ENCODE results near the gene PMEPA1.

PMEPA1 gene

DNA sequence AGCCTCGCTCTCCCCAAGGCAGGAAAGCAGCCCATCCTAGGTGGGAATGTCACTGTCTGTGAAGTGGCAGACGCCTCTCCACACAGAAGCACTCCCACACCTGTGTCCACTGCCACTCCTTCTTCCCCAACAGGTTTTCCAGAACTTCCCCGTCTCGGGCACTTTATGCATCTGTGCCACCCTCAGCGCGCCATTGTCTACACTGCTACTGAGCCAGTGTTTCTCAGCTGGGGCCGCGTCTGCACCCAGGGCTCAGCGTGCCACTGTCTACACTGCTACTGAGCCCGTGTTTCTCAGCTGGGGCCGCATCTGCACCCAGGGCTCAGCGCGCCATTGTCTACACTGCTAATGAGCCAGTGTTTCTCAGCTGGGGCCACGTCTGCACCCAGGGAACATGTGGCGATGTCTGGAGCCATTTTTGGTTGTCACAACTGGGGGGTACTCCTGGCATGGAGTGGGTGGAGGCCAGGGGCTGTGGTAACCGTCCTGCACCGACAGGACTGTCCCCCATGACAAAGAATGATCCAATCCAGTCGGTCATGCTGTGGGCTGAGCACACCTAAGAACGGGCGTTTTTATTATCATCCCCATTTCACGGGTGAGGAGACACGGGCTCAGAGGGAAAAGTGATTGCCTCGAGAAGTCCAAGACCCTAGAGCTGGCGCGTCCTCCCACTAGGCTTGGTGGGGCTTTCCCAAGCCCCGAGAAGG lies 47.9 kb downstream of the PMEPA1 start:
- no peak for DNase-seq (ENCODE audit: low spot score)

GRCh38 chr20:57660922-57661745 lies 48.7 kb downstream of the PMEPA1 start:
- DNase-seq (ENCODE audit: low spot score), result no peak

DNA sequence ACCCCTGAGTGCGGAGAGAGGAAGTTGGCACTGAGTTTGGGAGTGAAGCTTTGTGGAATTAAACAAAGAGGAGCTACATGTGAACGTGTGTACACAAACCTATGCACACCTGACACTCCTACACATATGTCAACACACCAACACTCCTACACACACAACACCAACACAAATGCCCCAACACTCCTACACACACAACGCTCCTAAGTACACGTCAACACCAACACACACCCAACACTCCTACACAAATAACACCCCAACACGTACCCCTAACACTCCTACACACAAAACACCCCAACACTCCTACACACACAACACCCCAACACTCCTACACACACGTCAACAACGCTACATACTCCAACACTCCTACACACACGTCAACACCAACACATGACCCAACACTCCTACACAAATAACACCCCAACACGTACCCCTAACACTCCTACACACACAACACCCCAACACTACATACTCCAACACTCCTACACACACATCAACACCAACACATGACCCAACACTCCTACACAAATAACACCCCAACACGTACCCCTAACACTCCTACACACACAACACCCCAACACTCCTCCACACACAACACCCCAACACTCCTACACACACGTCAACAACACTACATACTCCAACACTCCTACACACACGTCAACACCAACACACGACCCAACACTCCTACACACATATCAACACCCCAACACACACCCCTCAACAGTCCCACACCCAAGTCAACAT lies 49.5 kb downstream of the PMEPA1 start:
- DNase-seq (ENCODE audit: low spot score), result no peak

DNA sequence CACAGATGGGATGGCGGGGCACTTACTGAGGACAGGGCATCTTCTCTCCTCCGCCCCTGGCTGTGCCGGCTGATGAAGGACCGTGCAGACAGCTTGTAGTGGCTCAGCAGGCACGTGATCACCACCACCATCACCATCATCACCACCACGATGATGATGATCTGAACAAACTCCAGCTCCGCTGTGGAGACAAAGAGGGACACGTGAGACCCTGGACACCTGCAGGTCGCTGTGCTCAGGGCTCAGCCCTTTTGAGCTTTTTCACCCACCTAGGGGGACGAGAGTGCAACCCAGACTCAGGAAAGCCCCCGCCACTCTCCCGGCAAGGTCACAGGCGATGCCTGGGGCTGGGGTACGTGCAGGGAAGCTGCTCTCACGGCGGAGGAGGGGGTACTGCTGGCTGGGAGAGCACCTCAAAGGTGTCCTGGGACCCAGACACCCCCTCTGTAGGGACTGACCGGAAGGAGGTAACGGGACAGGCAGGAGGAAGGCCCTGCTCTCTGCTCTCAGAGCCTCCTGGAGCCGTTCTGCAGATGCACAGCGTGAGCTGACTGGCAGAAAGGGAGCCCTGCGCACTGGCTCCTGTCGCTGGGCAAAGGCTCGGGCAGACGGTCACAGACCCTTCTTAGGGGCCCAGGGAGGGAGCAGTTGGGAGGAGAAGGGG lies 50.2 kb downstream of the PMEPA1 start:
- no peak for DNase-seq (ENCODE audit: low spot score)

- DNase-seq (ENCODE audit: low spot score), result no peak
These were observed 50.8 kb downstream of the PMEPA1 start for GRCh38 chr20:57658833-57659516.

GRCh38 chr20:57658447-57658832 lies 51.4 kb downstream of the PMEPA1 start:
- DNase-seq (ENCODE audit: low spot score), result no peak

DNA sequence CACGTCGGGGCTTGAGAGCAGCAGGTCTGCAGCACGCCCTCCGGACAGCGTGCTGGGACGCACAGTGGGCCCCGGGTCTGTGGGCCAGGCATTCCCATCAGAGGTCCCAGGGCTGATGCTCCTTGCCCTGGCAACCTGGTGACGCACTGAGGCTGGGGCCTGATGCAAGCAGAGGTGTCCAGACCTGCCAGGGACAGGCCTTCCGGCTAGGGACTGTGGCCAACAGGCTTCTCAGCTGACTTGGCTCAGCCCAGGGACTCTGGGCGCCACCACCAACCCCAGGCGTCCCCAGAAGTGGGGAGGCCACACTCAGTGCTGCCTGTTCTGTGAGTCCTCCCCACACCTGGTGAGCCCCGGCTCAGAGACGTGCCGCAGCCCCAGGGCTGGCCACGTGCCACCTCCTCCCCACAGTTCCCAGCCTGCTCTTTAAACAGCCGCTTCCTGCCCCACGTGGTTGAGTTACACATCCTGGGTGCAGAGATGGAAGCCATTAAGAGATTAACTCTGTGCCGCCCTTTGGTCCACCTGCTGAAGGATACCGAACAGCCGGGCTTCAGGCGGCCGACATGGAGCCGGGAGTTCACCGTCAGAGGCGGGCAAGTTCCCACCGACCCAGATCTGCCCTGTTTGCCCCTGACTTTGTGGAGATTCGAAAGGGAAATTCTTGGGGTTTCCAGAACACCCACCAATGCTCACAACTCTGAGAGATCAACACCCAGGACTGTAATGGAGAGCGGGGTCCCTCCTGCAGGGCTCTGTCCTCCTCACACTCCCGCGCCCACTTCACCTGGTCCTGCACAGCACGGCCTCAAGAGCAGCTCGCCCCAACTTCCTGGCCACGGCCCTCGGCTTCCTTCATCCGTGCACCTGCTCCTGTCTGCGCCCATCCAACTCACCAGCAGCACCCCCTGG lies 52.0 kb downstream of the PMEPA1 start:
- no peak for DNase-seq (ENCODE audit: low spot score)

DNA sequence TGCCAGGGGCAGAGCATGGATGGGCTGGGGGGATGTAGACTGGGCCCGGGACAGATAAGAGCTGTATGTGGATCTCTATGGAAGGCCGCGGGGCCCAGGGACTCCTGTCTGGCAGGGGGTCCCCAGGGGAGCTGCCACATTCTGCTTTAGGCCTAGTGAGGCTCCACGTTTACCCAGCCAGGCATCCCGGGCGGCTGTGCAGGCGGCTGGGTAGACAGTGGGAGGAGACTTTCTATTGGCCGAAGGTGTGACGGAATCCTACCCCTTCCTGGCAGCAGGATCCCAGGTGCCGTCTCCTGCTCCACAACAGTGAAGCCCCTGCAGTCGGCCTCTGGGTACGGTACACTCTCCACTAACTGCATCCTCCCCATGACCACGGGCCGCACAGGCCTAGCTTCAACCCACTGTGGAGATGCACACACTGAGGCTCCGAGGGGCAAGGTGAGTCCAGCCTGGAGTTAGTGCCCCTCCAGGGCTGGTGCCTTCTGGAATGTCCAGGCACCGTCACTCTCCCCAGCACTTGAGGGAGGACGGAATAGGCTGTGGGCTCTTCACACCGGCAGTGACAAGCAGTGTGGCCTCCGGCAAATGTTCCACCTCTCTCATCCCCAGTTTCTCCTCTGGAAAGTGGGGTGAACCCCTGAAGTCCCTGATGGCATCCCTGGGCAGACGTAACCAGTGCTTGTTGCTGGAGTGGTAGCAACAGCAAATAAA lies 52.8 kb downstream of the PMEPA1 start:
- no peak for DNase-seq (ENCODE audit: low spot score)

GRCh38 chr20:57656252-57656820 lies 53.5 kb downstream of the PMEPA1 start:
- no peak for DNase-seq (ENCODE audit: low spot score)

DNA sequence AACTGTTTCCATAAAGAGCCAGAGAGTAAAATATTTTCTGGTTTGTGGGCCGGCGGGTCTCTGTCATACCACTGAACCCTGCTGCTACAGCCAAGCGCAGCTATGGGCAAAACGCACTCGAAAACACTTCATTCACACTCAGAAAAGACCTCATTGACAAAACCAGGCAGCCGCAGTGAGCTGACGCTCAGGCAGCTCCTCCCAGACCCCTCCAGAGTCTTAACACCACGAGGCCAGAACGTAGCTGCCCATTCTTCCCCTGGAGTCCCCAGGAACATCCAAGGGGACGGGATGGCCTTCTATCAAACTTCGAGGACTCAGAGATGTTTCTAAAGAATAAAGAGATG lies 54.0 kb downstream of the PMEPA1 start:
- DNase-seq (ENCODE audit: low spot score), result no peak

DNA sequence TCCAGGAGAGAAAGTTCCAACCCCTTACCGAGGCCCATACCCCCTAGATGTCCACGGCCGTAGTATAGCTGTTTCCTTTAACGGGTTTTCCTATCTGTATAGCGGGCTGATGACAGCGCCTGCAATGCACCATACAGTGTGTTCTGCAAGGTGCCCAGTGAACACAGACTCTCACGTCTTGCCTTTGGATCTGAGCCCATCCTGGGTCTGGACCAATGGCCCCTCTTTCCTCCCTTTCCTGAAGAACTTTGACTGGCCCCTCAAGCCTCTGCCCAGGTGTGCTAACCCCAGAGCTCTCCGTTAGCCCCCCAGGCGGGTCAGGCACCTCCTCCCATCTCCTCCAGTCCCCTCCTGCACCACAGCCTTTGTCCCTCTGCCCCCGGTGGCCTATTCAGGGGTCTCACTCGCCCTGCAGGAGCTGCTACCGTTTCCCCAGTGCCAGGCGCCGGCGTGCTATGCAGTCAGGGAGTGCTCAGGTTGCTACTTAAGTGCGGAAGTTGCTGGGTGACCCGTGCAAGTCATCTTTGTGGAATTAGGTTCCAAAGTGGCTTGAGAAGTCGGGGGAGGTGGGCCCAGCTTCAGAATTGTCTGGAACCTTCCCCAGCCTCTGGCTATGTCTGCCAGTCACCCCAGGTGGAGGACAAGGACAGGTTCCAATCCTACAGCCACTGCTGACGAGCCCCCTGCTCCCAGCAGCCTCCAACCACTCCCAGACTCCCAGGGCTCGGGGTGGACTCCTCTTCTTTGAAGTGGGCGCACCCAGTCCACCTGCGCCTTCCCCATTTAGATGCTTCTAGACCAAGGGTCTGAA lies 54.6 kb downstream of the PMEPA1 start:
- DNase-seq (ENCODE audit: low spot score), result no peak

DNA sequence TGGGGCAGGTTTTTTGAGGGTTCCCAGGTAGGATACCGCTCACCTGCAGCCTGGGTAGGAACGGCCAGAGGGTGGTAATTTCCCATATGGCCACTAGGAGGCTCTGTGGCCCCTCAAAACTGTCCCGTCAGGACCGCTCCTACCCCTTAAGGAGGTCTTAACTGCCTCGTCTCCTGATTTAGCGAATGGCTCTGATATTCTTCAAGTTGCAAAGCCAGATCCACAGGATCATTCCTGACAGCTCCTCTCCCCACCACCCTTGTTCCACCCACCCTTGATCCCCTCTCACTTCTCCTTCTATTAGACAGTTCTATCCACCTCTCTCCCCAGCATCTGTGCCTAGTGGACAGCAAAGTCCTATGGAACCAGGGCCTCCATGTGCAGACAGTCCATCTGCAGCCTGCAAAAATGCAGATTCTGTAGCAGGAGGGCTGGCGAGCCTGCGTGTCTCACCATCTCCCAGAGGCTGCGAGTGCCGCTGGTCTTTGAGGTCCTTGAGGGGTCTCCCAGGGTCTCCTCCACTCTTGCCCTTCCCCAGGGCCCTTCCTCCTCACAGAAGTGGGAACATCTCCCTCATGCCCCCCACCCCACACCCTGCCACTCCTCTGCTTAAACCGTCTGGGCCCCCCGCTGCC lies 55.3 kb downstream of the PMEPA1 start:
- peak; percentile 46 for DNase-seq (ENCODE audit: low spot score)

- no peak for DNase-seq (ENCODE audit: low spot score)
These were observed 55.9 kb downstream of the PMEPA1 start for GRCh38 chr20:57653910-57654309.

GRCh38 chr20:57653546-57653900 lies 56.3 kb downstream of the PMEPA1 start:
- DNase-seq (ENCODE audit: low spot score), result no peak

DNA sequence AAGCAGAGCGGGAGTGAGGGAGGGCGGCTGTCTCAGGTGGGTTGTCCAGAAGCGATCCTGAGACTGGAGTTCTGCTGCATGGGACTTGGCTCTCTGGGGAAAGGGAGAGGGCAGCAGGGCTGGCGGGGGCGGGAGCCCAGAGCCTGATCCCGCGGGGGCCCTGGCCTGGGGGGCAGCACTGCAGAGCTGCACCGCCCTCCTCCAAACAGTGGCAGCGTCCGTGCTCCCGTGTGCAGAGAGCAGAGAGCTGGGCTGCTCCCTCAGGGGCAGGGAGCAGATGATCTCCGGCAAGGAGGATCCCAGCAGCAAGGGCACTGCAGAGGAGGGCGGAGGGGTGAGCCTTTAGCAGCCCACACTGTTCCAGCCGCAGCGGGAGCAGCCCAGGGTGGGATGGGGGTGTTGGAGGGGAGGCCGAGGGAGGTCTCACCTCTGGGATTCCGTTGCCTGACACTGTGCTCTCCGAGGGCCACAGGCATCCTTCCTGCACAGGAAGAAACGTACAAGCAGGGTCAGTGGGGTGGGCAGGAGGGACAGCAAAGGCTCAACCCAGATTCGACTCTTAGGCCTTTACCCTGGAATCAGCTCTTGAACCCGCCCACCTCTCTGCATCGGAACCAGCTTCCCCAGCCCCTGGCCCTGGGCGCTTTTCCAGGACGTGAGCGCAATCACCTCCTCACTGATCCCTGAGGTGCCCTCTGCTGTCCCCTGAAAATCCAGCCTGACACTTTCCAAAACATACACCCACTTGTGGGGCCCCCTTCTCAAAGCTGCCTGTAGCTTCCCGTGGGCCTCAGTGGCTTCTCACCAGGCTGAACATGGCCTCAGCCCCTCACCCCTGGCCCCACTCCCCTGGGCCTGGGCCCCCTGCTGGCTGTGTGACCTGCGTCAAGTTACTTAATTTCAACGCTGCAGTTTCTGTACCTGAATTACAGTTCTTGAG lies 56.9 kb downstream of the PMEPA1 start:
- DNase-seq (ENCODE audit: low spot score), result no peak

GRCh38 chr20:57651881-57652605 lies 57.8 kb downstream of the PMEPA1 start:
- DNase-seq (ENCODE audit: low spot score), result no peak

Data from hematopoietic multipotent progenitor cell treated with erythropoietin and hydrocortisone succinate and interleukin-3 and kit ligand, for 15 days (in vitro differentiated cells).